ENCODE results near the gene ALKBH4.
"Not testable (repeated sequence)": the region's sequence is repeated elsewhere in the genome, so short reads cannot be mapped to it uniquely, and the experiment has no call there.

Gene ALKBH4

DNA sequence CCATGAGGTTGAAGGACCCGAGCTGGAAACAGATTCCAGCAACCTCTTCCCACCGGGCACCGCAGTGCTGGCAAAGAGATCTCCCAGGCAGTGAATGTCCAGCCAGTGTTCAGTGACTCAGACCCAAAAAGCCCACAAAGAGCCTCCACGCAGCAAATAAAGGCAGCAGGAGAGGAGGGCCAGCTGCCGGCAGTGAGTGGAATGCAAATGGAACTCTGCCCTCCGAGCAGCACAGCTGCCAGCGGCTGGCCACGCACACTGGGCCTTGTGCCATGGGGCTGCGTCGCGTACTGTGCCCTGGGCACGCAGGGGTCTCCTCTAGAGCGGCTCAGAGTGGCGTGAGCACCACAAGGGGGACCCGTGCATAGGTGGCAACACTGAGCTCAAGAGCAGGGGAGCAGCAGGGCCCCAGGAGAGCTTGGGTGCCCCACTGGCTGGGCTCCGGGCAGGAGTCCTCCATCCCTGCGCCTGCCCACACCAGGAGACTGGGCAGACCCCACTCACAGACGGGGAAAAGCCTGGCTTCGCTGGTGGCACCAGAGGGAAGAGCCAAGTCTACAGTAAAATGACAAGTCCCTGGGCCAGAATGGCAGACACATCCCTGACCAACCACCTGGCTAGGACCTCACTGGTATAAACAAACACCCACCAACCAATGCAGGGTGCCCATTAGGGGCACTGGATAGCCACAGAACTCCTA is 10.2 kb upstream of the ALKBH4 start:
- not testable (repeated sequence) for DNase-seq

DNA sequence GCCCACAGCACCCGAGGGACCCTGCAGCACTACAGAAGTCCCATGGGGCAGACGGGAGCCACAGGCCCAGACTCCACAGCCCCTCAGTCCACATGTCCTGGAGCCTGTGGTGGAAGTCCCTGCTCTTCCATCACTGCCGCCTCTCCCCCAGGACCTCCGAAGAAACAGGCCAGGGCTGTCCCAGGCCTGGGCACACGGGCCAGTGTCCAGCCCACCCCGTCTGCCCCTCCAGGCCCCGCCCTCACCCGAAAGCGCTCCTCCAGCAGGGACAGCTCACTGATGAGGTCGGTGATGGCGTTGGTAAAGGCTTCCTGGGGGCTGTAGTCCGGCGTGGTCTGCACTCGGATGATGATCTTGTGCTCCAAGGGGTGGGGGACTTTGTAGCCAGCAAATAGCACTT is 9.5 kb upstream of the ALKBH4 start:
- DNase-seq, result not testable (repeated sequence)

DNA sequence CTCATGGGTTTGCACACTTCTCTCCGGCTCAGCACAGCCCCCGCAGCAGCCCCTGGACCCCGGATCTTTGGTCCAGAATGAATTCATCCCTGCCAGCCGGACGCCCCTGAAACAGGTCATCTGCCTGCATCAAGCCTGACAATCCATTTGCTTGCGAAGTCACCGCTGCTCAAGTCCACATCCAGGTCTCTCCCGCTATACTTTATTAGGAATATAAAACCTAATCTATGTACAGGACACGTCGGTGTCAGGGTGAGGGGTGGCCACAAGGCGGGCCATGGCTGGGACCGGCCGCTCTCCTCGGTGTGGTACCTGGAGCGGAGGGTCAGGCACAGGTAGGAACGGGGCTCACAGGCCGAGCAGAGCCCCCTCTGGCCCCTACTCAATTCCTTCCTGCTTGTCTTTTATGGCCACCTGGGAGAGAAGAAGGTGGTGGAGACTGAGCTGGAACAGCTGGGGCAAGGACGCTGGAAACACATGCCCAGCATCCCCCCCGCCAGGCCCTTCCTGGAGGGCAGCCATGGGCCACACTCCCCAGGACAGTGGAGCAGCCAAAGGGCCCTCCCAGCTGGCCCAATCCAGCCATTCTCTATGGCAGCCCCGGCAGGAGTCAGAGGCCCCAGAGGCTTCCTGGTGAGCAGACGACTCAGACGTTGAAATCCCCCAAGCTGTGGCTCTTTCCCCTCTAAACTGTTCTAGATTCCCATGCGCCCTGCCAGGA is 8.8 kb upstream of the ALKBH4 start:
- DNase-seq, result no peak

DNA sequence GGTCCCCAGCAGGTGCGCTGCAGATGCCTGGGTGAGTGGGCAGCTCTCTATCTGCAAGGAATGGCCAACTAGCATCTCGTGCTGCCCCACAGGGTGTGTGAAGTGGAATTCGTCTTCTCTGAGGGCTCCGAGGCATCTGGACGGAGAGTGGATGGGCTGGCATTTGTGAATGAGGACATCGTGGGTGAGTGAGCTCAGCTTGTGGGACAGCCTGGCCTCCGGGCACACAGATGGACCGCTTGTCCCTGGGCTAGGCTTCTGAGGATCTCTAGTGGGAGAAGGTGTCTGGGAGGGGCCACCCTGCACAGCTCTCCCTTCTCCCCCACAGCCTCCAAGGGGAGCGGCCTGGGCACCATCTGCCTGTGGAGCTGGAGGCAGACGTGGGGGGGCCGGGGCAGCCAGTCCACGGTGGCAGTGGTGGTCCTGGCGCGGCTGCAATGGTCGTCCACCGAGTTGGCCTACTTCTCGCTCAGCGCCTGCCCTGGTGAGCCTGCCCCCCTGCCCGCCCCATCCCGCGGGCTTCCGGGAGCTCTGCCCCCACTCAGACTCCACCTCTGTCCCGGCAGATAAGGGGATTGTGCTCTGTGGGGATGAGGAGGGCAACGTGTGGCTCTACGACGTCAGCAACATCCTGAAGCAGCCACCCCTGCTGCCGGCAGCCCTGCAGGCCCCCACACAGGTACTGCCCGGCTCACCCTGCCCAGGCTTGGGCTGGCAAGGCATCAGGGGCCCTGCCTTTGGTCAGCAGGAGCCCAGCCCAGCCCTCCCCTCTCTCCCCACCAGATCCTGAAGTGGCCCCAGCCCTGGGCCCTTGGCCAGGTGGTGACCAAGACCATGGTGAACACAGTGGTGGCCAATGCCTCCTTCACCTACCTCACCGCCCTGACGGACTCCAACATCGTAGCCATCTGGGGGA is 7.7 kb upstream of the ALKBH4 start:
- no peak for DNase-seq

DNA sequence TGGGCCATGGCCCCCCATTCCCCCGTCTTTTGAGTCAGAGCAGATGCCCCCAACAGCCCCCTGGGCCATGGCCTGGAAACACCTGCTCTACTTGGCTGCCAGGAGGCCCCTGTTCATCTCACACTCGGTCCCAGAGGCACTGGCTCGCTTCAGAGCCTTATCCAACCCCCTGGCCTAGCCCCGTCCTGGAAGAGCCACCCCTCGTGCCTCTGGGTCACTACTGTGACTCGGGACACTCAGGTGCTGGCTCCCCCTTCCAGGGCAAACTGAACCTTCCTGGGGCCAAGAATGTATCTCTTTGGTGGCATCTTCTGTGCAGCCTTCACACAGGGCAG is 7.1 kb upstream of the ALKBH4 start:
- no peak for DNase-seq

DNA sequence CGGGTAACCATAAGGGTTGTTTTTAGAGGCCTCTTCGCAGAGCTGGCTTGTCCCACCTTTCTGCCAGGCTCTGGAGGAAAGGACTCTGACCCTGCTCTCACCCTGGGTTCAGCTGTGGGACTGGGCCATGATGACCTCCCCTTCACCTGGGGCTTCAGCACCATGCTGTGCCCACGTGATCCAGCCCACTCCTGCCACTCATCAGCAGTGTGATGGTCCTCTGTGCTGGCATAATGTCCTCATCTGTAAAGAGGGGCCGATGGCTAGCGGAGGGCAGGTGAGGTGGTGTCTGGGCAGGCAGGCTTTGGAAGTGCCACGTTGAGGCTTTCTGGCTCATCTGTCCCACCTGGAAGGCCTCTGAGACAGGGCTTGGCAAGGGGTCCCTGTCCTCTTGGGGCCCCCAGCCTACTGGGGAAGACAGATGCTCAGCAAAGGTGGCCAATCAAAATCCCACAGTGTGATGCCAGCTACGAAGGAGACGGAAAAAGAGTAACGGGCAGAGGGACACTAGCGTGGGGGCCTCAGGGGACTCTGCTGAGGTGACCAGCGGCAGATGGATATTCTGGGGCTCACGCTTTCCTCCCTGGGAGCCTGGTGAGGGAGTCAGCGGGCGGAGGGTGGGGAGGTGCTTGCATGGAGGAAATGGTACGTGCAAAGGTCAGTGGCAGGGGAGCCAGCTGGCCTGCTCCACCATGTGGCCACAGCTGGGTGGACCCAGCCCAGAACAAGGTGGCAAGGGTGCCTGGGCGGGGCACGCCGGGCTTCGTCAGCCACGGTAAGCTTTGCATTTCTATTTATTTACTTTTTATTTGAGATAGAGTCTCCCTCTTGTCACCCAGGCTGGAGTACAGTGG is 5.5 kb upstream of the ALKBH4 start:
- DNase-seq, result no peak

DNA sequence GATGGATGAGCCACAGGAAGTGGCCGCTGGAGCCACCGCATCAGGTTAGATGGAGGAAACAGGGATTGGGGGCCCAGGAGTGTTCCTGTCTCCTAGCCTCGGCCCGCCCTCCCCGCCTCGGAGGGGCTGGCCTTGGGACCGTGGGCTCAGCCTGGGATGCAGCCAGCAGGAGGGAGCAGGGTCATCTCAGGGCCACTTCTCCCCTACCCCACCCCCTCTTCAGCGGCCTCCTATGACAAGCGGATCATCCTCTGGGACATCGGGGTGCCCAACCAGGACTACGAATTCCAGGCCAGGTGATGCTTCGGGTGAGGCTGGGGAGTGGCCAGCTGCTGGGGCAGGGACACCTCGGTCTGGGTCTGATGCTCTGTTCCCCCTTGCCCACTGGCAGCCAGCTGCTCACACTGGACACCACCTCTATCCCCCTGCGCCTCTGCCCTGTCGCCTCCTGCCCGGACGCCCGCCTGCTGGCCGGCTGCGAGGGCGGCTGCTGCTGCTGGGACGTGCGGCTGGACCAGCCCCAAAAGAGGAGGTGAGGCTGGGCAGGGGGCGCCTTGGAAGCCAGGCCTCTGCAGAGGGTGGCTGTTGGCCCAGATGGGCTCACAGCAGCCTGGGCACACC is 4.8 kb upstream of the ALKBH4 start:
- no peak for DNase-seq

DNA sequence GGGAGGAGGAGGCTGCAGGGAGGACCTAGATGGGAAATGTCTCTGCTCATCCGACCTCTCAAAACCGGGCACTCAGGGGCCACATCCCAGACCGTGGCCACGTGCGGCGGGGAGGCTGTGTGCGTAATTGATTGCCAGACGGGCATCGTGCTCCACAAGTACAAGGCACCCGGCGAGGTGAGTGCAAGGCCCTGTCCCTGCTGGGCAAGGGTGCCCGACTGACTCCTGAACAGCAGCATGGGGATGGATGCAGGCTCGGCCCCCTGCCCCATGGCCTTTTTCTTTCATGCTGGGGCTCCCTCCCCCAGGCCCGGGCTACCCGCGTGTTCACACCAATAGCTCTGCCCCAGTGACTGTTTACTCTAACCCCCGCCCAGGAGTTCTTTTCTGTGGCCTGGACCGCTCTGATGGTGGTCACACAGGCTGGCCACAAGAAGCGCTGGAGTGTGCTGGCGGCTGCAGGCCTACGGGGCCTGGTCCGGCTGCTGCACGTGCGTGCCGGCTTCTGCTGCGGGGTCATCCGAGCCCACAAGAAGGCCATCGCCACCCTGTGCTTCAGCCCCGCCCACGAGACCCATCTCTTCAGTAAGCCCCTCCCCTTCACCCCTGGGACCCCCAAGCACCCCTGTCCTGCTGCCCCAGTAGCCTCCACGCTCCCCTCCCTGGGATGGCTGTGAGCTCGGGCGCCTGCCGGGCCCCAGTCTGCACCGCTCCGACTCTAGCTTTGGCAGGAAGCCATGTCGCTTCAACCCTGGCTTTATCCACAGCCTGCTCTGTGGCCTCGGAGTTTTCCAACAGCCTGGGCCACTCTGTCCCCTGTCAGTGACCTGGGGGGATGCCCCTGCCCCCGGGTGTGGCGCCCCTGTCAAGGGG is 4.1 kb upstream of the ALKBH4 start:
- no peak for DNase-seq

DNA sequence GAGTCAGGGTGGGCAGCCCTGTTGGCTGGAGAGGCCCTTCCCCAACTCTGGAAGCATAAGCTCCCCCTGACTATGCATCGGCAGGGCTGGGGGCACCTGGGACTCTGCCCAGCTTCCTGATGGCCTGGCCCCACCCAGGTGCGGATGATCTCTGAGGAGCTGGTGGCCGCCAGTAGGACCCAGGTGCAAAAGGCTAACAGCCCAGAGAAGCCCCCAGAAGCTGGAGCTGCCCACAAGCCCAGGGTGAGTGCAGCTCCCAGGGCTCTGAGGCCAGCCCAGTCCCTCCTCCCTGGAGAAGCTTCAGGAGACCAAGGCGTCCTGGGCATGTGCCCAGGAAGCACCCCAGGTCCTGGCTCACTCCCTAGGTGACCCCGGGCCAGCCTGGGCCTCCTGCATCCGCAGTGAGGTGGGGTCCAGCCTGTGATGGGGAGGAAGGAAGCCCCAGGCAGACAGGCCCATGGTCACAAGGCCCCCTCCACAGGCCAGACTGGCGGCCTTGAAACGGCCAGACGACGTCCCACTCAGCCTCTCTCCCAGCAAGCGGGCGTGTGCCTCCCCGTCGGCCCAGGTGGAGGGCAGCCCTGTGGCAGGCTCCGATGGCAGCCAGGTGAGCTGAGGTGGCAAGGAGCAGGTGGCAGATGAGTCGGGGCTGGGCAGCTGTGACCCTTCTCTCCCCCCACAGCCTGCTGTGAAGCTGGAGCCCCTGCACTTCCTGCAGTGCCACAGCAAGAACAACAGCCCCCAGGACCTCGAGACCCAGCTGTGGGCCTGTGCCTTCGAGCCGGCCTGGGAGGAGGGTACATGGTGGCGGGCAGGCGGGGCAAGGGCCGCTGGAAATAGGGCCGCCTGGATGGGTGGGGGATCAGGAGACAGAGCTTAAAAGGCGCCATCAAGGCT is 3.2 kb upstream of the ALKBH4 start:
- no peak for DNase-seq

DNA sequence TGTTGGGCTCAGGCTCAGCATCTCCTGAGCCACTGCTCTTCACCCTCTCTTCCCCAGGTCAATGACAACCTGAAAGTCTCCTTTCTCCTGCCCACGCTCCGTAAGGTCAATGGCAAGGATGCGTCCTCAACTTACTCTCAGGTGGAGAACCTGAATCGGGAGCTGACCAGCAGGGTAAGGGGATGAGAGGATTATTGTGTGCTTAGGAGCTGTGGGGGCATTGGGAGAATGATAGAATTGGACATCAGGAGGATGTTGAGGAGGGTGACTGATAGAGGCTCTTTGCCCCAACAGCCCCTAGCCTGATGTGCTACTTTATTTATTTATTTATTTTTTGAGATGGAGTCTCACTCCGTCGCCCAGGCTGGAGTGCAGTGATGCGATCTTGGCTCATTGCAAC is 1.4 kb upstream of the ALKBH4 start:
- DNase-seq, result no peak

DNA sequence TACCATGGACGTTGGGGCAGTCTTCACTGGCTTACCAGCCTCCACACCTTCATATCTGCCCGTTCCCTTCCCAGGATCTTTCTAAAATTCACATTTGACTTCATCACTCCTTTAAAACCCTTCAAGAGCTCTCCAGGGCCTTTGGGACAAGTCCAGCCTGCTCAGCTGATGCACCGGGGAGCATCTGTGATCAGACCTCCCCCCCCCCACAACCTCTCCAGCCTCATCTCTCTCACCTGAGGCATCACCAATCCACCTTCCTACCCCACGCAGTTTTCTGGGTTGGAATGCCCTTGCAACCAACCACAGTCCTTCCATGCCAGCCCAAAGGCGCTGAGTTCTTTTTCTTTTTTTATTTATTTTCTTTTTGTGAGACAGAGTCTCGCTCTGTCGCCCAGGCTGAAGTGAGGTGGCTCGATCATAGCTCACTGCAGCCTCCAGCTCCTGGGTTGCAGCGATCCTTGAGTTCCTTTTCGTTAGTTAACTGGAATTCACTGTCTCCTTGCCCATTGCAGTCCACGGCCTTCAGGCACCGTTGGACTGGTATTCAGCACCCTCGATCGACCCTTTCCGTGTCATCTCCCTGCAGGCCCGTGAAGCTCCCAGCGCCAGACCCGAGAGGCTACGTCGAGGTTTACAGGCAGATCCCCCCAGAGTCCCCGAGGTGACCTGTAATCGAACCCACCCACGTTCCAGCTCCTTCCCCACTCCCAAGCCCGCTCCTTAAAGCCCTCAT is 654 bp downstream of the ALKBH4 start:
- DNase-seq, result no peak

DNA sequence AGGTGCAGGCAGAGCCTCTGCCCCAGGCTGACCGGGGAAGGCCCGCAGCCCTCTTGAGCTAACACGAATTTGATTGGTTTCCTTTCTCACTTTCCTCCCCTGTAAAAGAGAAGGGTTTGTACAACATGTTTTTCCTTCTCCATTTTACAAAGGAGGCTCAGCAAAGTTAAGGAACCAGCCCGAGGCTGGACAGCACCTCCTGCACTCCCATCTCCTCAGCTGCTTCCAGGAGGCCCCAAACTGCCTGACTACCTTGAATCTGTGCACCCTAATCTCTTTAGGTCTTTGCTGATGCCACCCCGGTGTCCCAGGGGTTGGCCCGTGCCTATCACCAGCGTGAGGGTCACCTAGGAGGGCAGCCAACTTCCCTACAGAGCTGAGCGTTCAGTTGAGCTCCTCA is 4.2 kb downstream of the ALKBH4 start:
- DNase-seq, result no peak

DNA sequence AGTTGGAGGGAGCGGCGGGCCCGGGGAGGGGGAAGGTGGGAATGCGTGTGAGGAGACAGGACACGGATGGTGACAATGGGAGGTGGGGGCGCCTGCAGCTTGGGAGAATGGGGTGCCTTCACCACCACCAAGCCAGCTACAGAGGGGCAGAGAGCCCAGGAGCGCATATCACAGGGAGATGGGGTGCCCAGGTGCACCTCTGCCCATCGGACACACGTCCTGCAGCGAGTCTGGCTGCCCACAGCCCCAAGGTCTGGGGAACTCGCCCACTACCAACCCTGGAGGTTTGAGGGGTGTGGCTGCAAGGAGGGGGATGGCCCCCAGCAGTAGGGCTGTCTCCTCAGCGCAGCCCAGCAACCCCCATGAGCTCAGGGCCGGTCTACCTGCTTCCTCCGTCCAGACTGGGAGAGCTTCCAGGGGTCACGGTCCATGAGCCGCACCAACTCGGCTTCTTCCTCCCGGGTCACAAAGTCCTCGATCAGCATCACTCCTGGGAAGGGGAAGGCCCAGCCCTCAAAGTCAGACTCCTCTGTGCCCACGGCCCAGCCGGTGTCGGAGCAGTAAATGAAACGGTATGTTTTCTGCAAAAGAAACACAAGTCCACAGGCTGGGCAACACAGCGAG is 5.3 kb downstream of the ALKBH4 start:
- no peak for DNase-seq

DNA sequence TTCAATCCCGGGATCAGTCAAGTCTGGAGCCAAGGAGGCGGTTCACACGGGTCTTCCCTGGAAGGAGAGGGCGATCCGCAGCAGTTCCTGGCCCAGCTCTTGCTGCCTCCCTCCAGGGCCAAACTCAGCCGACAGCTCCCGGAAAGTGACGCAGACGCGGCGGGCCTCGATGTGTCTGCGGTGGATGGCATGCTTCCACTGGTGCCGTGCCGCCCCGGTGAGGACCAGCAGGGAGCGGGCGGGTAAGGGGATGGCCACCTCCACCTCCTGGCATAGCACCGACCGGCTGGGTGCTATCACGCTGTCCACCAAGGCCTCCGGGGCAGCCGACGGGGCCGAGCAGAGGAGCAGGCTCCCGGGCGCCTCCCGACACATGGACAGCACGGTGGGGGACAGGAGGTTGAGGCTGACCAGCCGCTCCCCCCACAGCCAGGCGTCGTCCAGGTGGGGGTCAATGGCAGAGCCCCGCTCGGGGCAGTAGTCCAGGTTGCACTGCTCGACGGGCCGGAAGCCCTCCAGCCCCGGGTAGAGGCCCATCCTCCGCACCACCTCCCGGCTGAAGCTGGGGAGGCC is 7.2 kb downstream of the ALKBH4 start:
- DNase-seq, result no peak

DNA sequence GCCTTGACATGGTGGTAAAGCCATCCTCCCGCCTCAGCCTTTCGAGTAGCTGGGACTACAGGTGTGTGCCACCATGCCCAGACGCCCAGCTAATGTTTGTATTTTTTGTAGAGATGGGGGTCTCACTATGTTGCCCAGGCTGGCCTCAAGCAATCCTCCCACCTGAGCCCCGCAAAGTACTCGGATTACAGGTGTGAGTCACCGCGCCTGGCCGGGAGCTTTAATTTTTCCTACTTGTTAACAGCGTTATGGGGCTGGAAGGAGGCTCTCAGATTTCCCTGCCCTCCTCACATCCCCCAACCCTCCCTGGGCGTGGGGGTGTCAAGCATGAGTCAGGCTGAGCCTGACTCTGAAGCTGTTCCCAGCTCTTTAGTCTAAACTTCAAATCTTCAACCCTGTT is 8.3 kb downstream of the ALKBH4 start:
- no peak for DNase-seq

DNA sequence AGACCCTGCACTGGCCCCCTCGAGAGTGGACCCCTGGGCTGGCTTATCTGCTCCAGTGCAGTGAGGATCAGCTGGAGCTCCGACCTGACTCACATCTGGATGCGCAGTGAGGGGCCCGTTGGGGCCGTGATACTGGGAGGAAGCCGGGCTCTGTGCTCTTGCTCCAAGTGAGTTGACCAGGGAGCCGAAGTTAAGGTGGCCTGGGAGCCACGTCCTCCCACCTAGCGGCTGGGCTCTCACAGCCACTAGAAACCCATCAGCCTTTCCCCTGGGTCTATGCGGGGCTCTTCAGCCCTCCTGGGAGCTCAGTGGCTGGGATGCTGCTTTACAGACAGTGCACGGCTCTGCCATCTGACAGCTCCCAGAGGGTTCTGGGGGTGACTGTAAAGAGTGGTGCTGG is 9.1 kb downstream of the ALKBH4 start:
- DNase-seq, result no peak

DNA sequence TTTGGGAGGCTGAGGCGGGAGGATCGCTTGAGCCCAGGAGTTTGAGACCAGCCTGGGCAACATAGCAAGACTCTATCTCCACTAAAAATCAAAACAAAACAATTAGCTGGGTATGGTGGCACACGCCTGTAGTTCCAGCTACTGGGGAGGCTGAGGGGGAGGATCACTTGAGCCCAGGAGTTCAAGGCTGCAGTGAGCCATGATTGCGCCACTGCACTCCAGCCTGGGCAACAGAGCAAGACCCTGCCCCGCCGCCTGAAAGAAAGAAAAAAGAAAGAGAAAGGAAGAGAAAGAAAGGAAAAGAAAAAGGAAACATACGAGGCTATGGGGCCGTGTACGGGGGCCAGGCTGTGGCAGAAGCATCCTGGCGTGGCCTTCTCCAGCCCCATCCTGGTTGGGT is 9.7 kb downstream of the ALKBH4 start:
- not testable (repeated sequence) for DNase-seq

DNA sequence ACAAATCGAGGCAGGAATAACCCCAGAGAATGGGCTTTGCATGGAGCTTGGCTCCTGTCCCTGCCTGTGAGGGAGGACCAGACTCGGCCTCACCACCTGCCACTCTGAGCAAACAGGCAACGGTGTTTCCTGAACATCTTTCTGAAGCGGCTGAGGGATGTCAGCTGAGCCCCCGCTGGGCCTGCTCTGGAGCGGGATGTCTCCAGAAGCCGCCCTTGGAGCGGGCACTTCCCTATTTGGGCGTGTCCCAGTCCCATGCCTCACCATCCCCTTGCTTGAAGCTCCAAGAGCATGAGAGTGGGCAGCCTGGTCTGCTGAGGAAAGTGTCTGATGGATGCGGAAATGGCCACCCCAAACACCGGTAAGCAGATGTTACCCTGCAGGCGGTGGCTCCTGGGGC is 10.2 kb downstream of the ALKBH4 start:
- no peak for DNase-seq

DNA sequence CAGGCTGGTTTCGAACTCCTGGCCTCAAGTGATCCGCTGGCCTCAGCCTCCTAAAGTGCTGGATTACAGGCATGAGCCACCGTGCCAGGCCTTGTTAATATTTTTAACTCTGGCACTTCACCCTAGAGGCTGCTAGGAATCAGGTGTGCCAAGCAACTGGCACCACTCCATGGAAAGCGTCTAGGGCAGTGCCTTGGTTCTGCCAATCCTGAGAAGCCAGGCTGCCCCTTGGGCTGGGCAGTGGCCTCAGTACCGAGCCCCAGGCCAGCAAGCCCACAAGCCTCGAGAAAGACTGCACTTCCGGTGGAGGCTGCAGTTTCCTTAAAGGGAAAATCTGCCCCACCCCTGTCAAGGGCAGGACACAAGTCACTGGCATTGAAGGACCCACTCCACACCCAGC is 11.3 kb downstream of the ALKBH4 start:
- no peak for DNase-seq

Data from activated CD4-positive, alpha-beta T cell treated with anti-CD3 and anti-CD28 coated beads, Interleukin-2, Interleukin-6, amounts not matched to agents 100 ng/mL and 50 ng/mL, durations not matched to agents 16 hours and 8 hours (primary cell).